H1 (cell line): Measurements from ENCODE around the gene HBQ1. TPM values are rescaled to one million over a fixed set of nuclear protein-coding genes. Genes with fewer than 3 reads are reported as not detected.

ENCODE experiments used
- CTCF ChIA-PET: fragments of 300-600 bp; sonication (Branson Sonifier 250); formaldehyde crosslinking; loops from one replicate; lab custom pipeline; 2021; ENCODE audit not compliant: partially characterized antibody; lab: Charles Lee
- POLR2A ChIA-PET: fragments of 300-600 bp; sonication (Branson Sonifier 250); formaldehyde crosslinking; loops from one replicate; lab custom pipeline; 2021; ENCODE audit warnings: inconsistent platforms; ENCODE audit not compliant: partially characterized antibody; lab: Charles Lee
- DNase-seq, 2 experiments: peaks; one replicate each; pipeline versions ENCODE4 v3.0.0 to v3.0.0-alpha.2; 2010 to 2022; ENCODE audit warnings: low spot score in 2 of 2, low read depth in 1 of 2, mixed read lengths in 1 of 2
- FAIRE-seq: peaks from 2 replicates; lab custom pipeline; 2011; peaks lifted over from hg19 to GRCh38; lab: Jason Lieb, UNC
- H2AFZ ChIP-seq: 2 replicates; pipeline ENCODE4 v1.8.1; 2012; ENCODE audit warnings: low read length, inconsistent platforms
- H2AK5ac ChIP-seq: 2 replicates; pipeline ENCODE4 v1.6.1; 2013; ENCODE audit warnings: low read depth, low read length
- H2BK120ac ChIP-seq: replicated peaks from 2 replicates; pipeline ENCODE3; 2013; ENCODE audit warnings: low read depth, low read length, inconsistent platforms
- H2BK12ac ChIP-seq: 2 replicates; pipeline ENCODE4 v1.6.1; 2013; ENCODE audit warnings: low read depth, low read length
- H2BK15ac ChIP-seq: 2 replicates; pipeline ENCODE4 v1.6.1; 2013; ENCODE audit warnings: low read length
- H2BK20ac ChIP-seq: 2 replicates; pipeline ENCODE4 v1.6.1; 2013; ENCODE audit warnings: low read length
- H2BK5ac ChIP-seq: 2 replicates; pipeline ENCODE4 v1.6.1; 2013; ENCODE audit warnings: low read depth, low read length
- H3K14ac ChIP-seq: 2 replicates; pipeline ENCODE4 v1.6.1; 2013; ENCODE audit warnings: inconsistent platforms; ENCODE audit not compliant: insufficient read length
- H3K18ac ChIP-seq: 2 replicates; pipeline ENCODE4 v1.6.1; 2013; ENCODE audit warnings: low read length; ENCODE audit errors: extremely low read depth
- H3K23ac ChIP-seq: 2 replicates; pipeline ENCODE4 v1.6.1; 2013; ENCODE audit warnings: inconsistent platforms; ENCODE audit not compliant: insufficient read length
- H3K23me2 ChIP-seq: 2 replicates; pipeline ENCODE4 v1.6.1; 2013; ENCODE audit warnings: low read depth, low read length
- H3K27ac ChIP-seq: 2 replicates; pipeline ENCODE4 v1.6.1; 2011; ENCODE audit warnings: low read depth, low read length, inconsistent platforms
- H3K27me3 ChIP-seq, 4 experiments: replicated peaks in 1 of 4; 1 replicate in 1 of 4; 2 replicates in 3 of 4; pipeline versions ENCODE4 v1.6.1 to v1.8.1; 2011 to 2013; ENCODE audit warnings: low read length in 3 of 4, mild to moderate bottlenecking in 3 of 4, inconsistent platforms in 2 of 4, mixed read lengths in 2 of 4, moderate library complexity in 1 of 4; ENCODE audit not compliant: control insufficient read depth in 3 of 4, insufficient read depth in 3 of 4; ENCODE audit errors: extremely low read depth in 1 of 4
- H3K36me3 ChIP-seq, 4 experiments: 2 replicates each; pipeline versions ENCODE4 v1.6.1 to v1.8.1; 2011 to 2013; ENCODE audit warnings: mild to moderate bottlenecking in 4 of 4, low read length in 3 of 4, moderate library complexity in 2 of 4, control low read depth in 1 of 4, inconsistent platforms in 1 of 4; ENCODE audit not compliant: insufficient read depth in 4 of 4, control insufficient read depth in 2 of 4
- H3K4ac ChIP-seq: replicated peaks from 2 replicates; pipeline ENCODE3; 2013; ENCODE audit warnings: low read length, low read depth, mixed read lengths, inconsistent platforms; ENCODE audit not compliant: insufficient read length
- H3K4me1 ChIP-seq, 4 experiments: replicated peaks in 1 of 4; 1 replicate in 1 of 4; 2 replicates in 3 of 4; pipeline versions ENCODE4 v1.6.1 to v1.8.1; 2011 to 2013; ENCODE audit warnings: low read length in 3 of 4, inconsistent platforms in 2 of 4, mixed read lengths in 1 of 4; ENCODE audit not compliant: insufficient read depth in 4 of 4, control insufficient read depth in 3 of 4
- H3K4me2 ChIP-seq, 2 experiments: 2 replicates each; pipeline versions ENCODE4 v1.6.1 to v1.8.1; 2011 to 2013; ENCODE audit warnings: low read depth in 2 of 2, low read length in 2 of 2, control low read depth in 1 of 2, inconsistent platforms in 1 of 2, mild to moderate bottlenecking in 1 of 2; ENCODE audit not compliant: insufficient read depth in 1 of 2
- H3K4me3 ChIP-seq, 4 experiments: fragments of 200-600, 300-600 bp in 1 of 4; sonication (generic), shearing (Covaris generic), sonication (Bioruptor Twin) in 1 of 4; 2 replicates each; pipeline versions ENCODE4 v1.5.1 to v1.8.1; 2011 to 2016; ENCODE audit warnings: low read length in 4 of 4, low read depth in 3 of 4, control low read depth in 2 of 4, inconsistent platforms in 2 of 4, mild to moderate bottlenecking in 2 of 4, mixed read lengths in 1 of 4, moderate library complexity in 1 of 4; ENCODE audit not compliant: insufficient read depth in 2 of 4; ENCODE audit errors: extremely low read depth in 1 of 4
- H3K56ac ChIP-seq: replicated peaks from 2 replicates; pipeline ENCODE3; 2013; ENCODE audit warnings: low read depth, mild to moderate bottlenecking, mixed read lengths, low read length, inconsistent platforms; ENCODE audit not compliant: insufficient read length
- H3K79me1 ChIP-seq: 2 replicates; pipeline ENCODE4 v1.6.1; 2013; ENCODE audit warnings: low read depth, low read length, control low read depth
- H3K79me2 ChIP-seq, 2 experiments: 2 replicates each; pipeline versions ENCODE4 v1.6.1 to v1.8.1; 2012 to 2013; ENCODE audit warnings: low read length in 2 of 2, mild to moderate bottlenecking in 2 of 2, inconsistent platforms in 1 of 2; ENCODE audit not compliant: insufficient read depth in 2 of 2, control insufficient read depth in 1 of 2
- H3K9ac ChIP-seq, 4 experiments: replicated peaks in 1 of 4; 1 replicate in 1 of 4; 2 replicates in 3 of 4; pipeline versions ENCODE4 v1.6.1 to v1.8.1; 2011 to 2013; ENCODE audit warnings: low read depth in 3 of 4, low read length in 3 of 4, control low read depth in 2 of 4, mild to moderate bottlenecking in 2 of 4, moderate library complexity in 2 of 4, inconsistent platforms in 1 of 4; ENCODE audit errors: extremely low read depth in 1 of 4
- H3K9me3 ChIP-seq, 2 experiments: 2 replicates each; pipeline versions ENCODE4 v1.6.1 to v1.8.1; 2012 to 2013; ENCODE audit warnings: mild to moderate bottlenecking in 2 of 2, moderate library complexity in 2 of 2, control low read depth in 1 of 2, inconsistent platforms in 1 of 2, low read depth in 1 of 2, low read length in 1 of 2, mixed read lengths in 1 of 2; ENCODE audit not compliant: insufficient read depth in 2 of 2
- H4K20me1 ChIP-seq, 2 experiments: replicated peaks in 1 of 2; 2 replicates each; pipeline versions ENCODE3 to v1.8.1; 2011 to 2013; ENCODE audit warnings: inconsistent platforms in 2 of 2, low read length in 2 of 2, mild to moderate bottlenecking in 1 of 2; ENCODE audit not compliant: insufficient read depth in 2 of 2, control insufficient read depth in 1 of 2
- H4K5ac ChIP-seq: 2 replicates; pipeline ENCODE4 v1.6.1; 2013; ENCODE audit warnings: low read length, low read depth, mixed read lengths, inconsistent platforms; ENCODE audit not compliant: insufficient read length
- H4K8ac ChIP-seq: 2 replicates; pipeline ENCODE4 v1.8.0; 2013; ENCODE audit warnings: mild to moderate bottlenecking, moderate library complexity, low read length, inconsistent platforms; ENCODE audit not compliant: insufficient read depth; ENCODE audit errors: extremely low read depth
- H4K91ac ChIP-seq: replicated peaks from 2 replicates; pipeline ENCODE3; 2013; ENCODE audit warnings: low read length, mixed read lengths, inconsistent platforms; ENCODE audit not compliant: insufficient read length
- BACH1 ChIP-seq: IDR thresholded peaks from 2 replicates; pipeline ENCODE4 v1.6.1; 2012; ENCODE audit warnings: low read length, improper control_type of control experiment
- BRCA1 ChIP-seq: IDR thresholded peaks from 2 replicates; pipeline ENCODE4 v1.6.1; 2012; ENCODE audit warnings: low read depth, low read length, improper control_type of control experiment
- CTBP2 ChIP-seq: IDR thresholded peaks from 2 replicates; pipeline ENCODE4 v1.7.0; 2011; ENCODE audit warnings: borderline replicate concordance, mild to moderate bottlenecking, moderate library complexity, mixed read lengths, low read length; ENCODE audit not compliant: insufficient read depth, insufficient read length
- MAFK ChIP-seq: IDR thresholded peaks from 2 replicates; pipeline ENCODE4 v1.6.1; 2012; ENCODE audit warnings: low read depth, mild to moderate bottlenecking, improper control_type of control experiment, low read length
- TAF7 ChIP-seq: optimal IDR thresholded peaks from 2 replicates; pipeline ENCODE3; 2011; ENCODE audit warnings: low read depth, mild to moderate bottlenecking, inconsistent platforms, low read length, moderate library complexity, borderline replicate concordance
- WGBS, 2 experiments: shearing (Covaris generic) in 1 of 2; methylation state at CpG; one replicate each; pipeline versions ENCODE4 v1.1.6 to v1.1.7; 2013 to 2015; ENCODE audit warnings: low lambda C conversion rate in 2 of 2, mixed read lengths in 2 of 2, inconsistent platforms in 1 of 2, low coverage in 1 of 2, missing lambda C conversion rate in 1 of 2; ENCODE audit not compliant: insufficient replicate concordance in 2 of 2, insufficient coverage in 1 of 2, insufficient read length in 1 of 2; ENCODE audit errors: extremely low coverage in 1 of 2, missing lambda C conversion rate in 1 of 2; 5-methylcytosine and 5-hydroxymethylcytosine counted together
- polyA plus RNA-seq, 7 experiments: library from polyadenylated mRNA; depleted of rRNA in 3 of 7; stranded (reverse) in 5 of 7; unstranded in 2 of 7; fragments of >200 nt in 5 of 7; fragments of 200-250 nt in 2 of 7; gene quantifications; 1 replicate in 5 of 7; 2 replicates in 1 of 7; 4 replicates in 1 of 7; pipeline versions ENCODE4 v1.2.1 to v1.2.3, GENCODE V29; 2011 to 2013; ENCODE audit warnings: missing spikeins in 2 of 7, mixed read lengths in 2 of 7
- total RNA-seq: library from RNA; stranded (reverse); fragmentation: NEBNext Ultra II Directional; extraction: Animal tissue kit (Norgen Biotek cat#: 25700); gene quantifications from 2 replicates; pipeline ENCODE4 v1.2.1, GENCODE V29; 2021

HBQ1 gene
- total and polyA plus RNA-seq, 2 of the 8 experiments (the other 6 are each of a cell fraction or from before 2014, with no cell fraction given), result 2.9 to 17.1 TPM

DNA sequence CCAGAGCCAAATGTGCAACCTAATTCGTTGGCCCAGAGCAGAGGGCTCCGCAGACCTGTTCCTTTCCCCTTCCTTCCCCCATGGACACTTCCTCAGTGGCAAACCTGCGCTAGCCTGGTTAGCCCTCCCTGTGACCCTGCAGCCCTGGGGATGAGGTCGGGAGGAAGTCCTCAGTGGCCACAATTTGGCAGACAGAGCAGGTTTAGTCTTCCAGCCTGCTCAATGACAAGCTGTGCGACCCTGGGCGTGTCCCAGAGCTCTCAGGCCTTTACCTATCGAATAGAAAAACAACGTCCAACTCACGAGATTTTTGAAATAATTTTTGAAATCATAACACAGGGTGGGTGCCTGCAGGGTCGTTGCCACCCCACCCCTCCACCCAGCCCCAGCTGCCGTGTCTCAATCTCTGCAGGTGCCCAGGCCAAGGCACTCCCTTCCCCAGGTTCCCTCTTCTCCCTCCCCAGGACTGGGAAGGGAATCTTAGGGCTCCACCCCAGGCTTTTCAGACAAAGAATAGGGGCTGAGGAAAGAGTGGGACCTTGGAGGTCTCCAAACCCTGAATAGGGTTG lies 13.1 kb upstream of the HBQ1 start:
- DNase-seq (no peak), FAIRE-seq (no peak)
- no peaks in the 10 kb centered on the region for H3K9me3 ChIP-seq
- TF ChIP-seq MAFK, result no peak
- no peak for TF ChIP-seq BRCA1
- TF ChIP-seq BACH1, result no peak
- TF ChIP-seq TAF7, result no peak
- TF ChIP-seq CTBP2, result peak; percentile 85
- no peak overlapping the region for H4K8ac ChIP-seq
- H3K27ac ChIP-seq, result no peak overlapping the region
- peaks cover 10% of the 10 kb centered on the region; the same call in 1 of the 2 replicates for H3K23me2 ChIP-seq
- H3K27me3 ChIP-seq, result peaks cover 47 to 78% (median 71%) of the 10 kb centered on the region in 4 experiments
- H3K4me3 ChIP-seq, result peak overlapping the region in 2 of 4 experiments; percentile 14 to 59; a peak in 4 of 8 replicates
- H3K18ac ChIP-seq, result no peak overlapping the region
- H3K56ac ChIP-seq, result no peak overlapping the region
- H3K79me2 ChIP-seq, result no peaks in the 10 kb centered on the region
- no peak overlapping the region for H3K23ac ChIP-seq
- no peaks in the 10 kb centered on the region for H3K79me1 ChIP-seq
- peaks cover 0 to 9% (median 0%) of the 10 kb centered on the region in 4 experiments; a peak in 2 of 8 replicates for H3K36me3 ChIP-seq
- H2AFZ ChIP-seq, result no peak overlapping the region
- 31% methylated on average over 10 of the region's 11 CpGs; no CpG with 5 or more reads in 1 of the 2 experiments for WGBS, 2 experiments
- H4K5ac ChIP-seq, result no peak overlapping the region
- peak overlapping the region; percentile 64 to 78 for H3K4me2 ChIP-seq
- H2BK120ac ChIP-seq, result no peak overlapping the region
- no peak overlapping the region for H3K14ac ChIP-seq
- peaks cover 0 to 20% (median 16%) of the 10 kb centered on the region in 4 experiments; a peak in 6 of 7 replicates for H3K4me1 ChIP-seq
- no peak overlapping the region; the same call in 1 of the 2 replicates for H2BK5ac ChIP-seq
- no peak overlapping the region for H4K91ac ChIP-seq
- H4K20me1 ChIP-seq, result peaks cover 2 to 8% of the 10 kb centered on the region in 2 experiments
- CTCF ChIA-PET, result interaction anchor here (1.0 to 5.6 kb wide), 10 partner anchors 8 to 105 kb away, joined by 3 to 24 read pairs (median 4); no protein-coding TSS in a partner anchor
- no peak overlapping the region for H2AK5ac ChIP-seq
- H2BK12ac ChIP-seq, result peak overlapping the region; percentile 50; the same call in 1 of the 2 replicates
- H2BK20ac ChIP-seq, result peak overlapping the region; percentile 48; the same call in 1 of the 2 replicates
- H3K9ac ChIP-seq, result no peak overlapping the region
- no peak overlapping the region for H3K4ac ChIP-seq
- POLR2A ChIA-PET, result interaction anchor here (1.2 to 5.0 kb wide), 3 partner anchors 10 to 14 kb away, joined by 3 to 29 read pairs (median 16); partner anchors contain the start of gene HBQ1
- H2BK15ac ChIP-seq, result no peak overlapping the region
